A673 (cell line): ENCODE results near the gene PRR23E. TPM values are rescaled to one million over a fixed set of nuclear protein-coding genes. Genes with fewer than 3 reads are reported as not detected.
A peak's percentile ranks its signal among the peaks of the same experiment; 100 is the strongest.

Experiments used
- BruUV-seq: library from RNA; stranded (reverse); fragments of 400-500 nt; replicated peaks from 2 replicates; lab custom pipeline; 2021; lab: Mats Ljungman, UMichigan
- CTCF ChIA-PET: fragments of 300-600 bp; sonication (Branson Sonifier 250); formaldehyde crosslinking; loops from one replicate; lab custom pipeline; 2022; ENCODE audit warnings: antibody characterized with exemption; lab: Charles Lee
- POLR2A ChIA-PET: fragments of 300-600 bp; sonication (Branson Sonifier 250); formaldehyde crosslinking; loops from one replicate; lab custom pipeline; 2022; ENCODE audit warnings: antibody characterized with exemption; ENCODE audit not compliant: low non-redundant PET; lab: Charles Lee
- DNase-seq: peaks from one replicate; pipeline ENCODE4 v3.0.0-alpha.2; 2015; ENCODE audit warnings: low spot score
- H3K27ac ChIP-seq: fragments of 200-600 bp; sonication (generic); 2 replicates; pipeline ENCODE4 v1.5.1; 2016; ENCODE audit warnings: mixed run types, low read depth, mild to moderate bottlenecking, mixed read lengths, antibody characterized with exemption, low read length; ENCODE audit not compliant: poor library complexity, severe bottlenecking
- H3K27me3 ChIP-seq: fragments of 200-600 bp; sonication (generic); replicated peaks from 2 replicates; pipeline ENCODE4 v1.6.1; 2017; ENCODE audit warnings: mixed run types, low read depth, mild to moderate bottlenecking, mixed read lengths, antibody characterized with exemption, low read length; ENCODE audit not compliant: insufficient read depth, poor library complexity
- H3K36me3 ChIP-seq: fragments of 200-600 bp; sonication (generic); 2 replicates; pipeline ENCODE4 v1.6.1; 2016; ENCODE audit warnings: mixed run types, mild to moderate bottlenecking, mixed read lengths, antibody characterized with exemption, low read length; ENCODE audit not compliant: insufficient read depth, poor library complexity, severe bottlenecking
- H3K4me1 ChIP-seq: fragments of 200-600 bp; sonication (generic); 2 replicates; pipeline ENCODE4 v1.6.1; 2017; ENCODE audit warnings: mixed run types, mild to moderate bottlenecking, mixed read lengths, antibody characterized with exemption, low read length; ENCODE audit not compliant: insufficient read depth, poor library complexity, severe bottlenecking
- H3K4me3 ChIP-seq: fragments of 200-600 bp; sonication (generic); 2 replicates; pipeline ENCODE4 v1.5.1; 2016; ENCODE audit warnings: low read depth, mixed run types, mild to moderate bottlenecking, mixed read lengths, low read length; ENCODE audit not compliant: poor library complexity, severe bottlenecking
- H3K9me3 ChIP-seq: fragments of 200-600 bp; sonication (generic); 2 replicates; pipeline ENCODE4 v1.6.1; 2016; ENCODE audit warnings: mixed run types, low read depth, mild to moderate bottlenecking, mixed read lengths, antibody characterized with exemption, low read length; ENCODE audit not compliant: poor library complexity, severe bottlenecking
- CTCF ChIP-seq: fragments of 300-800, 200-600 bp; sonication (generic); conservative IDR thresholded peaks from 2 replicates; pipeline ENCODE4 v1.5.1; 2017; ENCODE audit warnings: low read depth, mild to moderate bottlenecking, antibody characterized with exemption, low read length, moderate library complexity, mixed read lengths
- EZH2 ChIP-seq: fragments of 200-600 bp; sonication (generic); IDR thresholded peaks from 2 replicates; pipeline ENCODE4 v1.6.1; 2017; ENCODE audit warnings: borderline replicate concordance, low read depth, mild to moderate bottlenecking, mixed read lengths, antibody characterized with exemption, low read length; ENCODE audit not compliant: poor library complexity, severe bottlenecking
- intact Hi-C: fragments of 100-400 bp; cut with micrococcal nuclease; formaldehyde crosslinking; loops from one replicate; pipeline ENCODE4 v1.10.0; 2022; ENCODE audit not compliant: unreplicated experiment
- total RNA-seq: library from RNA; stranded (reverse); gene quantifications from 2 replicates; pipeline ENCODE4 v1.2.3, GENCODE V29; 2021

The PRR23E gene
- total RNA-seq, 1 experiment from 2014 or later = not detected

- no peaks in the 10 kb centered on the region for H3K36me3 ChIP-seq
- no peaks in the 10 kb centered on the region for H3K4me1 ChIP-seq
- peaks cover 9% of the 10 kb centered on the region for H3K27me3 ChIP-seq
- intact Hi-C loops = no loop called here
- H3K27ac ChIP-seq = no peak overlapping the region
- no TSS peak for BruUV-seq
- H3K4me3 ChIP-seq = no peak overlapping the region
- no peak for DNase-seq
- TF ChIP-seq EZH2 = no peak
- no peak for TF ChIP-seq CTCF
- no peaks in the 10 kb centered on the region for H3K9me3 ChIP-seq
- ChIA-PET POLR2A (no interaction called here), CTCF (no interaction called here)
Observed at GRCh38 chr3:127161236-127161635, 31.7 kb upstream of the PRR23E start.

GRCh38 chr3:127161973-127162579 lies 30.9 kb upstream of the PRR23E start:
- intact Hi-C loops = no loop called here
- CTCF ChIA-PET = no interaction called here
- BruUV-seq = no TSS peak
- Histone ChIP-seq H3K9me3 (no peaks in the 10 kb centered on the region), H3K4me3 (no peak overlapping the region), H3K27me3 (peaks cover 16% of the 10 kb centered on the region), H3K27ac (no peak overlapping the region), H3K36me3 (no peaks in the 10 kb centered on the region), H3K4me1 (no peaks in the 10 kb centered on the region)
- TF ChIP-seq CTCF (no peak), EZH2 (no peak)
- DNase-seq = no peak
- POLR2A ChIA-PET = no interaction called here

- Histone ChIP-seq H3K27ac (no peak overlapping the region), H3K4me1 (no peaks in the 10 kb centered on the region), H3K27me3 (peaks cover 26% of the 10 kb centered on the region), H3K9me3 (no peaks in the 10 kb centered on the region), H3K36me3 (no peaks in the 10 kb centered on the region), H3K4me3 (no peak overlapping the region)
- peak; percentile 32 for DNase-seq
- POLR2A ChIA-PET = interaction anchor here (0.6 kb wide), 1 partner anchor 369 kb away, joined by 3 read pairs; no protein-coding TSS in a partner anchor
- CTCF ChIA-PET = no interaction called here
- BruUV-seq = no TSS peak
- intact Hi-C loops = no loop called here
- no peak for TF ChIP-seq CTCF
- TF ChIP-seq EZH2 = no peak
Observed at GRCh38 chr3:127162947-127163645, 29.8 kb upstream of the PRR23E start.
